HG02610 (cell line): ENCODE measurements around the gene ST6GALNAC1.

Source experiments
- ATAC-seq: cut with Tn5 transposase; IDR thresholded peaks from one replicate; pipeline ENCODE4 v1.9.1; 2021; ENCODE audit warnings: mild to moderate bottlenecking, moderate library complexity; ENCODE audit not compliant: unreplicated experiment

Gene ST6GALNAC1

DNA sequence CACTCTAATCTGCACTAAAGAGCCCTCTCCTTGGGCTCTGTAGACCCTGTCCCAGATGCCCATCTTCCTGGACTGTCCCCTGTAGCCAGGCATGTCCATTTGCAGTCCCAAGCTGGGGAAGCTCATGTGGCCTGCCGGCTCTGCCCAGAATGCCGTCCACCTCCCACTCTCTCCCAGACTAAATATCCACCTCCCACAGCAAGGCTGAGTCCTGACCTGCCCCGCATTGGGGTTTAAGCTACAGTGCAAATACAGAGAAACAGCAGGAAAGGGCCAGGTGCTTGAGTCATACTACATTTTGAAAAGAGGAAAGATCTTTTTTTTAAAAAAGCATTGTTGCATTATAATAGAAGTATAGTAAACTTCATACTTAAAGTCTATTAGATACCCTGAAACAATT, 60.9 kb downstream of the ST6GALNAC1 start:
- no peak for ATAC-seq

DNA sequence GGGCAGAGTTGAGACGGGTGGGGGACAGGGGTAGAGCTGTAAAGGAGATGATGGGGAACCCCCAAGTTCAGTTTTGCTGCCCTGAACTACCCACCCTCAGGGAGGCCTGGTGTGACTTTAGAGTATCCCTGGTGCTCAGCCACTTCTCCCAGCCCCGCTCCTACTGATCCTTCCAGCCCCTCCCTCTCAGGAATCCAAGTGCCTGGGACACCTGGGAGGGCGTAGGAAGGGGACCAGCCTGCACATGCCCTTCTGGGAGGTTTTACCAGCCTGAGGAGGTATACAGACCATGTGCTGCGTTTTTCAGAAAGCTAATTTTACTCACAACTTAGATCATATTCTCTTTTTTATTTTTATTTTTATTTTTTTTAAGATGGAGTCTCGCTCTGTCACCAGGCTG, 62.0 kb downstream of the ST6GALNAC1 start:
- no peak for ATAC-seq

- ATAC-seq = no peak
Observed at GRCh38 chr17:76579281-76579680, 64.3 kb downstream of the ST6GALNAC1 start.

DNA sequence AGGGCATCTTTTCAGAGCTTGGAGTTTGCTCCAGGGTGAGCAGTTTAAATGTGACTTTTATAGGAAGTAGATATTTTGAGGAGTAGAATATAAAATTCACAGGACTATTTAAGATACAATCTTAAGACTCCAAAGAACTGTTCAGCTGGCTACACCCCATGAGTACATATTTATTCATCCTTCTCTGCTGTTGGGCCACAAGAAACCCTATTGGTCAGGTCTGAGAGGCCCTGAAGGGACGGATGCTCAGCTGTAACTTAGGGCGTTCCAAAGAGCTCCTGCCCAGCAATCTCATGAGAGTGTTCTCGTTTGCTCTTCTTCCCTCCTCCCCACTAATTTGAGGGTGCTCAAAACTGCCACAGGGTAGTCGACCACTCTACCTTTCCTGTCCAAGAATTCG, 65.2 kb downstream of the ST6GALNAC1 start:
- ATAC-seq = no peak

GRCh38 chr17:76577876-76578275, 65.7 kb downstream of the ST6GALNAC1 start:
- ATAC-seq = no peak

DNA sequence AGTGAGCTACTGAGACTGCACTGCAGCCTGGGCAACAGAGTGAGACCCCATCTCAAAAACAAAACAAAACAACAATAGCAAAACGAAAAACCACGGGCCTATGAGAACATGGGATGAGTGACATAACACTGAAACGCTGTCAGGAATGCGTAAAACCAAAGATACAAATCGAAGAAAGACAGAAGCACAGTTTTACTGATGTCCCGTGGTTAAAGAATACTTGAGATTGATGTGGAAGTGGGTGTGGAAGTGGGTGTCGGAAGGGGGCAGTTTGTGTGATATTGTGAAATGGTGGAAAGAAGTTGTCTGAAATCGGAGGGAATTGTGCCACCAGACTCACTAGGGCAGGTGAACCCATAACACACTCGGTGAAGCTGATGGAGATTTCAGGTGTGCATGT, 67.4 kb downstream of the ST6GALNAC1 start:
- no peak for ATAC-seq

DNA sequence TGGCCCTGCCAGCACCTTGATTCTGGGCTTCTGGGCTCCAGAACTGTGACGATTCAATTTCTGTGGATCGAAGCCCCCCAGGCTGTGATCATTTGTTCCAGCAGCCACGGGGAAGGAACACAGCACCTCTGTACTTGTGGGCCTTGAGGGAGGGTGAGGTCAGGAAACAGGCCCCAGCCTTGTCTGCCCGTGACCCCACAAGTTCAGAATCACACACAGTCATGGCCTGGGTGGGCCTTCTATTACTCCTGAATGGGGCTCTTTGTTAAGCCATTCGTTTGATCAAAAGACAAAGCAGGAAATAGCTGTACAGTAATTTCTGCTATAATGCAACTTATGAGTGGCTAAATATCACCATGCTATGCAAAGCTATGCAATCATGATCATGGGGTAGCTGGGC, 68.0 kb downstream of the ST6GALNAC1 start:
- ATAC-seq = no peak
